ENCODE measurements around the gene ENO4. TPM values are rescaled to one million over a fixed set of nuclear protein-coding genes. Genes with fewer than 3 reads are reported as not detected.

ENO4 gene
- total RNA-seq, 1 donor from 2014 or later: 0.07 TPM

DNA sequence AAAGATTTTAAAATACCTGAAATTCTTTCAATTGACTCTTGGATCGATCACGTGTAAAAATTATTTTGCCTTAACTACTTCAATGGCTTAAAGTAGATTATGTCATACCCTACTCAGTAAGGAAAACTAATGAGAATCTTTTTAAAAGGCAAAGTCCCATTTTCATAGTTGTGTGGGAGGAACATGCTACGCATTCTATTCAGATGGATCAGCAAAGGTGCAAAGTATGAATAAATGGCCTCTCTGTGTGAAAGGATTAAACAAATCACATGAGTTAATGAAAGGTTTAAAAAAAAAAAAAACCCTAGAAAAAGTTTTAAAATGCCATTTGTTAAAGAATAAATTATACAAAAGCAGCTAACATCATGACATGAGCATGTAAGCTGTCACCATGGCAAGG is 77.1 kb downstream of the ENO4 start:
- TF ChIP-seq CTCF (IDR thresholded peaks at IDR 0.05): no peak
- Mint-ChIP-seq H3K9me3 (no peaks in the 10 kb centered on the region), H3K36me3 (ENCODE audit: low read depth) (no peaks in the 10 kb centered on the region), H3K27ac (no peak overlapping the region), H3K4me1 (no peaks in the 10 kb centered on the region), H3K27me3 (no peaks in the 10 kb centered on the region), H3K4me3 (no peak overlapping the region)
- no peak for ATAC-seq (ENCODE audit: low read depth)
- intact Hi-C loops (cut with micrococcal nuclease): no loop called here
- CTCF ChIA-PET: no interaction called here
- no peak for DNase-seq
- POLR2A ChIA-PET: no interaction called here

- Mint-ChIP-seq H3K9me3 (no peaks in the 10 kb centered on the region), H3K27me3 (no peaks in the 10 kb centered on the region), H3K4me1 (no peaks in the 10 kb centered on the region), H3K36me3 (ENCODE audit: low read depth) (no peaks in the 10 kb centered on the region), H3K27ac (no peak overlapping the region), H3K4me3 (no peak overlapping the region)
- TF ChIP-seq CTCF (IDR thresholded peaks at IDR 0.05): no peak
- CTCF ChIA-PET: no interaction called here
- DNase-seq (no peak), ATAC-seq (ENCODE audit: low read depth) (no peak)
- intact Hi-C loops (cut with micrococcal nuclease): no loop called here
- POLR2A ChIA-PET: no interaction called here
Observed at GRCh38 chr10:116931806-116932205, 82.5 kb downstream of the ENO4 start.

Other genes starting within 250 kb of the ENO4 start
- gene PNLIPRP2, start 228.5 kb upstream of the ENO4 start, total RNA-seq: not detected in 2 replicates
- 4.0 and 5.1 TPM in 2 replicates for gene HSPA12A, start 106.9 kb upstream of the ENO4 start, total RNA-seq
- gene SHTN1, start 155.7 kb downstream of the ENO4 start, total RNA-seq: 0.51 TPM in 1 of 2 replicates, not detected in the other